ENCODE data around the gene ARPP19. TPM values are rescaled to one million over a fixed set of nuclear protein-coding genes. Genes with fewer than 3 reads are reported as not detected.
"Not testable (repeated sequence)": the region's sequence is repeated elsewhere in the genome, so short reads cannot be mapped to it uniquely, and the experiment has no call there.

Gene ARPP19
- total and polyA plus RNA-seq, 2 of the 4 experiments (the other 2 are of a cell fraction) = 33.4 to 65.2 TPM

DNA sequence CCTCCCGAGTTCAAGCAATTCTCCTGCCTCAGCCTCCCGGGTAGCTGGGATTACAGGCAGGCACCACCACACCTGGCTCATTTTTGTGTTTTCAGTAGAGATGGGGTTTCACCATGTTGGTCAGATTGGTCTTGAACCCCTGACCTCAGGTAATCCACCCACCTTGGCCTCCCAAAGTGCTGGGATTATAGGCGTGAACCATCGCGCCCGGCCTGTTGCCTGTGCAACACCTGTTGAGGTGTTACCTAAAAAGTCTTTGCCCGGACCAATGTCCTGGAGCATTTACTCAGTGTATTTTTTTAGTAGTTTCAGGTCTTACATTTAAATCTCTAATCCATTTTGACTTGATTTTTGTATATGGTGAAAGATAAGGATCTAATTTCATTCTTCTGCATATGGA lies 6.7 kb upstream of the ARPP19 start:
- H3K27ac ChIP-seq (ENCODE audit: insufficient read depth, low read length); H2BK15ac ChIP-seq (ENCODE audit: low read depth, low read length); CTCF ChIA-PET; H2BK20ac ChIP-seq (ENCODE audit: low read depth, low read length); H3K14ac ChIP-seq (replicated peaks; ENCODE audit: low read depth, low read length); DNase-seq; H3K9me3 ChIP-seq (ENCODE audit: control insufficient read depth, insufficient read depth, low read length); H4K5ac ChIP-seq (ENCODE audit: low read depth, low read length); H3K36me3 ChIP-seq (ENCODE audit: control insufficient read depth, insufficient read depth, low read length); H3K4me1 ChIP-seq (ENCODE audit: control insufficient read depth, insufficient read depth, low read length); H3K23ac ChIP-seq (ENCODE audit: low read depth, low read length); ATAC-seq (ENCODE audit: low read depth); H3K79me1 ChIP-seq (ENCODE audit: low read depth in 1 of 2, low read length in 2 of 2); in situ Hi-C loops (cut with MboI; ENCODE audit: low sequenced_read_pairs); H3K4me2 ChIP-seq (ENCODE audit: low read depth, low read length); H2AFZ ChIP-seq (replicated peaks; ENCODE audit: low read length, poor library complexity); H3K9ac ChIP-seq (ENCODE audit: low read depth, low read length); POLR2A ChIA-PET (ENCODE audit: unreplicated experiment); H2BK5ac ChIP-seq (ENCODE audit: low read depth, low read length, poor library complexity, severe bottlenecking); H3K18ac ChIP-seq (ENCODE audit: low read depth, low read length); H4K20me1 ChIP-seq (ENCODE audit: insufficient read depth, low read length); H2AK9ac ChIP-seq (replicated peaks; ENCODE audit: low read depth, low read length, poor library complexity); H3K4ac ChIP-seq (ENCODE audit: low read depth, low read length); BruUV-seq (replicated peaks); H3K4me3 ChIP-seq (ENCODE audit: insufficient read depth, low read depth, low read length); H3K9me1 ChIP-seq (ENCODE audit: insufficient read depth, low read length); H4K91ac ChIP-seq (ENCODE audit: insufficient read depth, low read depth, low read length); H3K27me3 ChIP-seq (ENCODE audit: control insufficient read depth, insufficient read depth, low read length); H2AK5ac ChIP-seq (ENCODE audit: low read depth, low read length); H3K56ac ChIP-seq (ENCODE audit: extremely low read depth, insufficient read depth, low read length); H2BK120ac ChIP-seq (ENCODE audit: low read depth, low read length); intact Hi-C loops (cut with micrococcal nuclease); dilution Hi-C loops (cut with HindIII; ENCODE audit: low sequenced_read_pairs, unreplicated experiment); H4K8ac ChIP-seq (ENCODE audit: low read depth in 2 of 2, low read length in 2 of 2): not testable (repeated sequence)
- WGBS, 2 experiments (ENCODE audit: extremely low coverage in 2 of 2, insufficient read length in 1 of 2) = no CpG with 5 or more reads among the region's 7 CpGs

Data from IMR-90 (cell line).